Suprapubic skin (tissue), 3 donors: ENCODE results near the gene ZNF362.

Experiments used
- CTCF ChIP-seq, 2 donors: fragments of 200-600 bp in 1 of 2; fragments of 450-650 bp in 1 of 2; sonication (generic) in 1 of 2; IDR thresholded peaks; one replicate each; pipeline ENCODE4 v1.5.1; 2016 to 2019; ENCODE audit warnings: antibody characterized with exemption in 2 of 2, mild to moderate bottlenecking in 1 of 2, moderate library complexity in 1 of 2
- EP300 ChIP-seq: sonication (generic); formaldehyde crosslinking; IDR thresholded peaks from one replicate; pipeline ENCODE4 v1.6.1; 2017; ENCODE audit warnings: antibody characterized with exemption
- POLR2A ChIP-seq, 2 donors: fragments of 450-650 bp; IDR thresholded peaks; one replicate each; pipeline ENCODE4 v1.6.1; 2017; ENCODE audit warnings: antibody characterized with exemption in 2 of 2, mild to moderate bottlenecking in 2 of 2, moderate library complexity in 2 of 2

- TF ChIP-seq CTCF (IDR thresholded peaks at IDR 0.05): no peak
- TF ChIP-seq POLR2A (IDR thresholded peaks at IDR 0.05): no peak
- TF ChIP-seq EP300: no peak
Measured at GRCh38 chr1:33228935-33229487, 27.3 kb upstream of the ZNF362 start.
